ENCODE measurements around the gene REPS2. TPM values are rescaled to one million over a fixed set of nuclear protein-coding genes. Genes with fewer than 3 reads are reported as not detected.

The REPS2 gene
- total RNA-seq, 2 donors from 2014 or later, result 15.8 to 19.7 TPM

DNA sequence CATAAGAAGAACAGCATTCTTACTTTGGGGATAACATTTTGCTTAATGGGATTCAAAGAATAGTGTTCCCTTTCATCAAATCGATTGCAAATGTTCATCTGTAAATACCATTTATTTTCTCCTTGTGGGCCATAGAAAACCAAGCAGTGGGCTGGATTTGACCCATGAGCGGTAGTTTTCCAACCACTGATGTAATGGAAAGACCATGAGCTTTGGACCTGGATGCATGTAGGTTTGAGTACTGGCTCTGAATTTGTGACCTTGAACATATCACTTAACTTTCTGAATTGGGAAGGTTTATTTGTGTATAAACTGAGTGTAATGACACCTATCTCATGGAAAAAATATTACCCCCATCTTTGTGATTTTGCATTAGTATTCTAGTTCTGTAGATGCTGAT lies 54.3 kb downstream of the REPS2 start:
- no peaks in the 10 kb centered on the region for H3K36me3 ChIP-seq (replicated peaks in 1 of 2; ENCODE audit: insufficient read depth in 1 of 2, low read depth in 2 of 2)
- intact Hi-C loops (cut with DNase I), result no loop called here
- peaks cover 15% of the 10 kb centered on the region for H3K4me1 ChIP-seq
- no peaks in the 10 kb centered on the region for H3K27me3 ChIP-seq
- H3K27ac ChIP-seq, result no peak overlapping the region
- H3K9me3 ChIP-seq, result no peaks in the 10 kb centered on the region
- WGBS, 2 donors, result 34 to 53% methylated on average over 2 of the region's 2 CpGs
- no peak overlapping the region for H3K4me3 ChIP-seq
- ATAC-seq, result no peak
- TF ChIP-seq, protein P1, sequence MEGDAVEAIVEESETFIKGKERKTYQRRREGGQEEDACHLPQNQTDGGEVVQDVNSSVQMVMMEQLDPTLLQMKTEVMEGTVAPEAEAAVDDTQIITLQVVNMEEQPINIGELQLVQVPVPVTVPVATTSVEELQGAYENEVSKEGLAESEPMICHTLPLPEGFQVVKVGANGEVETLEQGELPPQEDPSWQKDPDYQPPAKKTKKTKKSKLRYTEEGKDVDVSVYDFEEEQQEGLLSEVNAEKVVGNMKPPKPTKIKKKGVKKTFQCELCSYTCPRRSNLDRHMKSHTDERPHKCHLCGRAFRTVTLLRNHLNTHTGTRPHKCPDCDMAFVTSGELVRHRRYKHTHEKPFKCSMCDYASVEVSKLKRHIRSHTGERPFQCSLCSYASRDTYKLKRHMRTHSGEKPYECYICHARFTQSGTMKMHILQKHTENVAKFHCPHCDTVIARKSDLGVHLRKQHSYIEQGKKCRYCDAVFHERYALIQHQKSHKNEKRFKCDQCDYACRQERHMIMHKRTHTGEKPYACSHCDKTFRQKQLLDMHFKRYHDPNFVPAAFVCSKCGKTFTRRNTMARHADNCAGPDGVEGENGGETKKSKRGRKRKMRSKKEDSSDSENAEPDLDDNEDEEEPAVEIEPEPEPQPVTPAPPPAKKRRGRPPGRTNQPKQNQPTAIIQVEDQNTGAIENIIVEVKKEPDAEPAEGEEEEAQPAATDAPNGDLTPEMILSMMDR (IDR thresholded peaks at IDR 0.05), result no peak
- no peak for TF ChIP-seq POLR2A (IDR thresholded peaks at IDR 0.05)
- no peak for DNase-seq

DNA sequence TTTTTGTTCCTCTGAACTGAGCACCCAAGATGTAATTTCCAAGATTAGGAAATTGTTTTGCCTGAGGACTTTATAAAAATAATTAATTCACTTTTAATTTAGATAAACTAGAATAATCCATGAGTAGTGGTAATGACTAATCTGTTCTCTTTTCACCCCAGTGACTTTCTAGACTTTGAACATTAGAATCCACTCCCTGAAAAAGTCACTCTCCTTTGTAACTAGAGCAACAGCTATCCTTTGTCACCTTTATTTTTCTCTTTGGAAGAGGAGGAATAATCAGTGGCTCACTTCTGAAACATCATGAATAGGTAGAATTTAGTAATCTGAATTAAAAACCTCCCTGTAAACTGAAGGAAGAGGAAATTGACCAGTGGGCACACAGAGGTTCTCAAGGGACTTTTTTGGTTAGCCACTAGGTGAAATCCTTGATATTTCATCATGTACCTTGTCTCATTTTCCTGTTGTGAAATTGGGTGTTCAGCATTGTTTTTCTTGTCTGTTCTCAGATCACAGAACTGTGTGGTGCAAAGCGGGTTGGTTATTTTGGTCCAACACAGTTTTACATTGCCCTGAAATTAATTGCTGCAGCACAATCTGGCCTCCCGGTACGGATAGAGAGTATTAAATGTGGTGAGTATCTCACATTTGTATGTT lies 59.4 kb downstream of the REPS2 start:
- 84 to 96% methylated on average over 3 of the region's 3 CpGs for WGBS, 2 donors
- DNase-seq, result no peak
- Histone ChIP-seq H3K4me3 (no peak overlapping the region), H3K27me3 (no peaks in the 10 kb centered on the region), H3K4me1 (peaks cover 24% of the 10 kb centered on the region), H3K9me3 (no peaks in the 10 kb centered on the region), H3K36me3 (replicated peaks in 1 of 2; ENCODE audit: insufficient read depth in 1 of 2, low read depth in 2 of 2) (no peaks in the 10 kb centered on the region), H3K27ac (no peak overlapping the region)
- intact Hi-C loops (cut with DNase I), result no loop called here
- no peak for ATAC-seq
- TF ChIP-seq POLR2A (IDR thresholded peaks at IDR 0.05), result no peak
- TF ChIP-seq, protein P1 (IDR thresholded peaks at IDR 0.05), result no peak

DNA sequence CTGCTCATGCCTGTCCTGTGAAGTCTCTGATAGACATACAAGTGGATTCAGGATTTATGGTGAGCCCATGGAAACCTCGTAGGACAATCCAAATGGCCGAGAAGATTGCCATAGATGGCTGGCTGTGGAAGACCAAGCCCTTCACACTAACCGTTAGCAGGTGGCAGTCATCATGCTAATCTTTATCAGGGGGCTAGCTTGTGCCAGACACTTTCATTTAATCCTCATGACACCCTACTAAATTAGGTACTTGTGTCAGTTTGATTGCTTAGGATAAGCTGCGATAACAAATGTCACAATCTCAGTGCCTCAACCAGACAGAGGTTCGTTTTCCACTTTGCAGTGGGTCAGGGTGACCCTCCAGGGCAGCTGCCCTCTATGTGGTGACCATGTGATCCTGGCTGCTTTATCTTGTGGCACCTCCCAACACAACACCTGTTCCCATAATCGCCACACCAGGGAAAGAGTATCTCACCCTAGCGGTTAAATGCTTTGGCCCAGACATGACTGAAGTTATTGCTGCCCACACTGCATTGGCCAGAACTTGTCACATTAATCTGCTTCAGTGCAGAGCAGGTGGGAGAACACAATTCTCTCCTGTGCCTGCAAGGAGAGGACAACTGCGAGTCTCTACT lies 60.8 kb downstream of the REPS2 start:
- no peaks in the 10 kb centered on the region for H3K27me3 ChIP-seq
- no peak for ATAC-seq
- H3K4me3 ChIP-seq, result no peak overlapping the region
- 57 to 59% methylated on average over 7 of the region's 8 CpGs for WGBS, 2 donors
- H3K27ac ChIP-seq, result no peak overlapping the region
- intact Hi-C loops (cut with DNase I), result no loop called here
- TF ChIP-seq, protein P1 (IDR thresholded peaks at IDR 0.05), result peak in 3 of 7 experiments; percentile 30 to 37 (median 31)
- no peak for TF ChIP-seq POLR2A (IDR thresholded peaks at IDR 0.05)
- peaks cover 32% of the 10 kb centered on the region for H3K4me1 ChIP-seq
- no peaks in the 10 kb centered on the region for H3K36me3 ChIP-seq (replicated peaks in 1 of 2; ENCODE audit: insufficient read depth in 1 of 2, low read depth in 2 of 2)
- peak in 1 of 4 donors; percentile 28 for DNase-seq
- H3K9me3 ChIP-seq, result no peaks in the 10 kb centered on the region

DNA sequence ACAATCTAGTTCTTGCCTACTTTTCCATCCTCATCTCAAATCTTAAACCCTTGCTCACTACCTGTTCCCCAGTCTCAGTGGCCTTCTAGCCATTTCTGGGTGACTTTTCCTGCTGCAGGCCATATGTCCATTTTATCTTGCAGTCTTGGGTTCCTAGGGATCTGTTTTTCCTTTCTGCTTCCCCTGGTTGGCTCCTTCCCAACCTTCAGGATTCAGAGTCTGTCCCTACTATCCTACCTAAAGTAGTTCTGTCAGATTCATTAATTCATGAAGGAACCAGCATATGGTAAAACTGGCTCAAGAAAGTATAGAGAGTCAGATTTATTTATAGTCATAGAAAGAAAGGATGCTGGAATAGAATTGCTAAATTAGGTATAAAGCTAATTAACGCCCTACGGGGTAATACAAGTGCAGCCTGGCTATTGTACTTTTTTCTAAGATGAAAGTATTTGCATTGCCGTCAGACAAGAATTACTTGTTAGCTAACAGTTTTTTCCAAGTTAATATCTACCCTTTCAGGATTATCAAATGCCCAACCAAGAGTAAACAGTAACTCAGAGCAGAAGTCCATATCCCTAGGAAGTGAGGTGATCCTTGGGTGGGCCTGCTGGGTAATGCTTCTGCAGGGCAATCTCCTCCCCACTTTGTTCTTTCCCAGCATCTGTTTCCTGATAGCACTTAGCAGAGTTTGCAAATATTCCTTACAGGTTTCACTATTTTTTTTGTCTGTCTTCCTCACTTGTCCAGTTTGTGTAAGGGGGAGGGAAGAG lies 63.6 kb downstream of the REPS2 start:
- no peak overlapping the region for H3K4me3 ChIP-seq
- ATAC-seq (peak; percentile 87), DNase-seq (peak; percentile 17 to 57 (median 50))
- TF ChIP-seq, protein P1 (IDR thresholded peaks at IDR 0.05), result no peak
- TF ChIP-seq POLR2A (IDR thresholded peaks at IDR 0.05), result no peak
- peaks cover 32% of the 10 kb centered on the region for H3K4me1 ChIP-seq
- H3K36me3 ChIP-seq (replicated peaks in 1 of 2; ENCODE audit: insufficient read depth in 1 of 2, low read depth in 2 of 2), result no peaks in the 10 kb centered on the region
- intact Hi-C loops (cut with DNase I), result no loop called here
- no peaks in the 10 kb centered on the region for H3K9me3 ChIP-seq
- peak overlapping the region; percentile 39 to 76 (median 60) for H3K27ac ChIP-seq
- H3K27me3 ChIP-seq, result no peaks in the 10 kb centered on the region
- 13 to 16% methylated on average over 3 of the region's 3 CpGs for WGBS, 2 donors

Data from body of pancreas (tissue), 4 donors.